ENCODE measurements around the gene TRANK1. TPM values are rescaled to one million over a fixed set of nuclear protein-coding genes. Genes with fewer than 3 reads are reported as not detected.
A peak's percentile ranks its signal among the peaks of the same experiment; 100 is the strongest.

Gene TRANK1
- total RNA-seq, 2 experiments from 2014 or later = 84.3 to 93.1 TPM

GRCh38 chr3:36814066-36814717, 130.7 kb downstream of the TRANK1 start:
- ChIA-PET POLR2A (no interaction called here), CTCF (interaction anchor here (0.6 to 1.9 kb wide), 3 partner anchors 9 to 30 kb away, joined by 3 to 6 read pairs (median 4); no protein-coding TSS in a partner anchor)
- no peak overlapping the region for H3K27ac Mint-ChIP-seq
- H3K4me1 Mint-ChIP-seq = no peaks in the 10 kb centered on the region
- H3K36me3 Mint-ChIP-seq (ENCODE audit: low read depth) = no peaks in the 10 kb centered on the region
- peaks cover 2% of the 10 kb centered on the region for H3K27me3 Mint-ChIP-seq
- no peak overlapping the region for H3K4me3 Mint-ChIP-seq
- DNase-seq = no peak
- no peaks in the 10 kb centered on the region for H3K9me3 Mint-ChIP-seq

GRCh38 chr3:36813305-36813704, 131.5 kb downstream of the TRANK1 start:
- H3K36me3 Mint-ChIP-seq (ENCODE audit: low read depth) = no peaks in the 10 kb centered on the region
- CTCF ChIA-PET = no interaction called here
- H3K4me1 Mint-ChIP-seq = no peaks in the 10 kb centered on the region
- H3K27me3 Mint-ChIP-seq = peaks cover 7% of the 10 kb centered on the region
- no peak overlapping the region for H3K27ac Mint-ChIP-seq
- DNase-seq = no peak
- no peak overlapping the region for H3K4me3 Mint-ChIP-seq
- H3K9me3 Mint-ChIP-seq = no peaks in the 10 kb centered on the region
- POLR2A ChIA-PET = no interaction called here

- Mint-ChIP-seq H3K4me1 (no peaks in the 10 kb centered on the region), H3K9me3 (peaks cover 2% of the 10 kb centered on the region), H3K27ac (no peak overlapping the region), H3K36me3 (ENCODE audit: low read depth) (no peaks in the 10 kb centered on the region), H3K27me3 (peaks cover 7% of the 10 kb centered on the region), H3K4me3 (no peak overlapping the region)
- CTCF ChIA-PET = interaction anchor here (0.6 to 1.5 kb wide), 2 partner anchors 17 to 151 kb away, joined by 3 to 4 read pairs; no protein-coding TSS in a partner anchor
- POLR2A ChIA-PET = interaction anchor here (0.6 kb wide), 1 partner anchor 851 kb away, joined by 3 read pairs; no protein-coding TSS in a partner anchor
- no peak for DNase-seq
Measured at GRCh38 chr3:36812240-36812639, 132.6 kb downstream of the TRANK1 start.

- no peaks in the 10 kb centered on the region for H3K36me3 Mint-ChIP-seq (ENCODE audit: low read depth)
- no peak overlapping the region for H3K27ac Mint-ChIP-seq
- H3K4me1 Mint-ChIP-seq = no peaks in the 10 kb centered on the region
- no peak overlapping the region for H3K4me3 Mint-ChIP-seq
- H3K27me3 Mint-ChIP-seq = peaks cover 12% of the 10 kb centered on the region
- ChIA-PET POLR2A (no interaction called here), CTCF (interaction anchor here (0.6 to 1.5 kb wide), 2 partner anchors 17 to 151 kb away, joined by 3 to 4 read pairs; no protein-coding TSS in a partner anchor)
- DNase-seq = no peak
- peaks cover 7% of the 10 kb centered on the region for H3K9me3 Mint-ChIP-seq
Measured at GRCh38 chr3:36811768-36812167, 133.1 kb downstream of the TRANK1 start.

- Mint-ChIP-seq H3K4me1 (no peaks in the 10 kb centered on the region), H3K4me3 (no peak overlapping the region), H3K27me3 (peaks cover 23% of the 10 kb centered on the region), H3K36me3 (ENCODE audit: low read depth) (no peaks in the 10 kb centered on the region), H3K9me3 (peaks cover 17% of the 10 kb centered on the region), H3K27ac (no peak overlapping the region)
- DNase-seq = no peak
- ChIA-PET POLR2A (no interaction called here), CTCF (interaction anchor here (2.3 kb wide), 1 partner anchor 10 kb away, joined by 6 read pairs; no protein-coding TSS in a partner anchor)
Measured at GRCh38 chr3:36804295-36805055, 140.4 kb downstream of the TRANK1 start.

- CTCF ChIA-PET = interaction anchor here (1.1 kb wide), 1 partner anchor 8 kb away, joined by 3 read pairs; no protein-coding TSS in a partner anchor
- H3K9me3 Mint-ChIP-seq = peaks cover 17% of the 10 kb centered on the region
- no peaks in the 10 kb centered on the region for H3K36me3 Mint-ChIP-seq (ENCODE audit: low read depth)
- H3K4me1 Mint-ChIP-seq = no peaks in the 10 kb centered on the region
- no peak overlapping the region for H3K4me3 Mint-ChIP-seq
- H3K27ac Mint-ChIP-seq = peak overlapping the region; percentile 42
- DNase-seq = no peak
- peaks cover 18% of the 10 kb centered on the region for H3K27me3 Mint-ChIP-seq
- POLR2A ChIA-PET = no interaction called here
Measured at GRCh38 chr3:36803091-36803791, 141.6 kb downstream of the TRANK1 start.

- DNase-seq = no peak
- POLR2A ChIA-PET = no interaction called here
- Mint-ChIP-seq H3K36me3 (ENCODE audit: low read depth) (no peaks in the 10 kb centered on the region), H3K27ac (no peak overlapping the region), H3K4me3 (no peak overlapping the region), H3K27me3 (peaks cover 7% of the 10 kb centered on the region), H3K4me1 (no peaks in the 10 kb centered on the region), H3K9me3 (peaks cover 2% of the 10 kb centered on the region)
- CTCF ChIA-PET = interaction anchor here (0.6 kb wide), 1 partner anchor 14 kb away, joined by 3 read pairs; no protein-coding TSS in a partner anchor
Measured at GRCh38 chr3:36800533-36801116, 144.2 kb downstream of the TRANK1 start.

- Mint-ChIP-seq H3K27me3 (peaks cover 7% of the 10 kb centered on the region), H3K27ac (no peak overlapping the region), H3K36me3 (ENCODE audit: low read depth) (no peaks in the 10 kb centered on the region), H3K9me3 (no peaks in the 10 kb centered on the region), H3K4me3 (no peak overlapping the region), H3K4me1 (no peaks in the 10 kb centered on the region)
- POLR2A ChIA-PET = no interaction called here
- CTCF ChIA-PET = no interaction called here
- no peak for DNase-seq
Measured at GRCh38 chr3:36796881-36797280, 148.0 kb downstream of the TRANK1 start.

- Mint-ChIP-seq H3K27ac (no peak overlapping the region), H3K36me3 (ENCODE audit: low read depth) (no peaks in the 10 kb centered on the region), H3K9me3 (no peaks in the 10 kb centered on the region), H3K4me3 (no peak overlapping the region), H3K4me1 (no peaks in the 10 kb centered on the region), H3K27me3 (peaks cover 2% of the 10 kb centered on the region)
- POLR2A ChIA-PET = no interaction called here
- no peak for DNase-seq
- CTCF ChIA-PET = no interaction called here
Measured at GRCh38 chr3:36796161-36796560, 148.7 kb downstream of the TRANK1 start.

- ChIA-PET CTCF (interaction anchor here (1.5 kb wide), 1 partner anchor 17 kb away, joined by 4 read pairs; no protein-coding TSS in a partner anchor), POLR2A (no interaction called here)
- H3K9me3 Mint-ChIP-seq = no peaks in the 10 kb centered on the region
- no peak overlapping the region for H3K4me3 Mint-ChIP-seq
- no peak for DNase-seq
- no peaks in the 10 kb centered on the region for H3K36me3 Mint-ChIP-seq (ENCODE audit: low read depth)
- H3K27me3 Mint-ChIP-seq = peaks cover 3% of the 10 kb centered on the region
- H3K27ac Mint-ChIP-seq = no peak overlapping the region
- no peaks in the 10 kb centered on the region for H3K4me1 Mint-ChIP-seq
Measured at GRCh38 chr3:36795622-36796021, 149.2 kb downstream of the TRANK1 start.

GRCh38 chr3:36792342-36792741, 152.5 kb downstream of the TRANK1 start:
- no peak overlapping the region for H3K4me3 Mint-ChIP-seq
- H3K9me3 Mint-ChIP-seq = no peaks in the 10 kb centered on the region
- H3K27me3 Mint-ChIP-seq = peaks cover 12% of the 10 kb centered on the region
- no peak overlapping the region for H3K27ac Mint-ChIP-seq
- no peaks in the 10 kb centered on the region for H3K4me1 Mint-ChIP-seq
- no peaks in the 10 kb centered on the region for H3K36me3 Mint-ChIP-seq (ENCODE audit: low read depth)
- ChIA-PET CTCF (interaction anchor here (1.7 kb wide), 1 partner anchor 166 kb away, joined by 6 read pairs; no protein-coding TSS in a partner anchor), POLR2A (no interaction called here)
- peak; percentile 16 for DNase-seq

GRCh38 chr3:36790765-36791164, 154.1 kb downstream of the TRANK1 start:
- DNase-seq = no peak
- no peak overlapping the region for H3K27ac Mint-ChIP-seq
- H3K27me3 Mint-ChIP-seq = peaks cover 12% of the 10 kb centered on the region
- H3K4me3 Mint-ChIP-seq = no peak overlapping the region
- H3K9me3 Mint-ChIP-seq = no peaks in the 10 kb centered on the region
- H3K4me1 Mint-ChIP-seq = no peaks in the 10 kb centered on the region
- H3K36me3 Mint-ChIP-seq (ENCODE audit: low read depth) = no peaks in the 10 kb centered on the region
- POLR2A ChIA-PET = no interaction called here
- CTCF ChIA-PET = no interaction called here
